Measurements from ENCODE around the gene ATXN1.

ATXN1 gene

DNA sequence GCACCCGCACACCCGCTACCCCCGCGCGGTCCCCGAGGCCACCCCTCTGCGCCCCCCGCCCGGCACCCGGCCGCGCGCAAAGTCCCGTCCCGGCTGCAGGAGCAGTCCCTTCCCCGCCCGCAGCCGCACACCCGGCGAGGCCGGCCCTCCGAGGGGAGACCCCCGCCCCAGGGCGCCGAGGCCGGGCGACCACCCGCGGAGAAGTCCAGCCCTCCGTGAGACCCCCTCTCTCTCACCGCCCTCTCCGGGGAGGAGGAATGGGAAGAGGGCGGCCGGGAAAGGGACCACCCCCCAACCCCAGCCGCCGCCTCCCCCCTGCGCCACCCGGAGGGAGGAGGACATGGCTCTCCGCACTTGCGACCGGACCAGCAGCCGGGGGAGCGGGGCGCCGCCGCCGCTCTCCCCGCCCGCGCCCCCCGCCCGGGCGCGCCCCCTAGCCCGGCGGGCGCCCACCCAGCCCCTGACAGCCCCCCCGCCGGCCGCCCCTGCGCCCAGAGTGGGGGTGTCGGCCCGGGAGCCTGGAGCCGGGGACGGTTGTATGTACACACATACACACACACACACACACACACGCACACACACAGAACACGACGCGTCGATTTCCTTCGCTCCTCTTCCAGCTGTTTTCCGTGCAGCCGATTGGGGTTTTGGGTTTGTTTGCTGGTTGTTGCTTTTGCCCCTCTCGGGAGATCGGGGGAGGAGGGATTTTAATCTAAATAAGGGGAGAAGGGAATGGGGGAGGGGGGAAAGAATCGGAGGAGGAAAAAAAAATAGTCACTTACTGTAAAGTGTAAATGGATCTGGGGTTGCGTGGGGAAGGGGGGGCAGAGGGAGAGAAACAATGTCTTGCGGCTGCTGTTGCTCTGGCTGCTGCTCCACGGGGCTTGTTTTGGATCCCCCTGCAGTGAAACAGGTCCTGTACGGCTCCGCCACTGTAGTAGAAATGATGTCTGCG is at the start of gene ATXN1:
Gene ATXN1, minus strand, starts transcription at position 945 of the 955 bp plus-strand sequence.
- no peaks in the 10 kb centered on the region for H3K9me3 ChIP-seq
- TF ChIP-seq, protein P1, sequence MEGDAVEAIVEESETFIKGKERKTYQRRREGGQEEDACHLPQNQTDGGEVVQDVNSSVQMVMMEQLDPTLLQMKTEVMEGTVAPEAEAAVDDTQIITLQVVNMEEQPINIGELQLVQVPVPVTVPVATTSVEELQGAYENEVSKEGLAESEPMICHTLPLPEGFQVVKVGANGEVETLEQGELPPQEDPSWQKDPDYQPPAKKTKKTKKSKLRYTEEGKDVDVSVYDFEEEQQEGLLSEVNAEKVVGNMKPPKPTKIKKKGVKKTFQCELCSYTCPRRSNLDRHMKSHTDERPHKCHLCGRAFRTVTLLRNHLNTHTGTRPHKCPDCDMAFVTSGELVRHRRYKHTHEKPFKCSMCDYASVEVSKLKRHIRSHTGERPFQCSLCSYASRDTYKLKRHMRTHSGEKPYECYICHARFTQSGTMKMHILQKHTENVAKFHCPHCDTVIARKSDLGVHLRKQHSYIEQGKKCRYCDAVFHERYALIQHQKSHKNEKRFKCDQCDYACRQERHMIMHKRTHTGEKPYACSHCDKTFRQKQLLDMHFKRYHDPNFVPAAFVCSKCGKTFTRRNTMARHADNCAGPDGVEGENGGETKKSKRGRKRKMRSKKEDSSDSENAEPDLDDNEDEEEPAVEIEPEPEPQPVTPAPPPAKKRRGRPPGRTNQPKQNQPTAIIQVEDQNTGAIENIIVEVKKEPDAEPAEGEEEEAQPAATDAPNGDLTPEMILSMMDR (IDR thresholded peaks at IDR 0.05), result no peak
- H3K27me3 ChIP-seq, result no peaks in the 10 kb centered on the region
- intact Hi-C loops (cut with DNase I; ENCODE audit: low total_unique reads), result loop anchor here (5.0 to 10.0 kb wide), 2 partner anchors 216 to 428 kb away; no protein-coding TSS in a partner anchor
- H3K4me1 ChIP-seq, result peaks cover 0 to 52% (median 28%) of the 10 kb centered on the region in 4 donors
- DNase-seq, result peak; percentile 73 to 81
- H3K36me3 ChIP-seq, result no peaks in the 10 kb centered on the region
- H3K27ac ChIP-seq, result peak within 1 kb of the TSS; percentile 91 to 99
- H3K4me3 ChIP-seq, result peak within 1 kb of the TSS; percentile 69 to 86

DNA sequence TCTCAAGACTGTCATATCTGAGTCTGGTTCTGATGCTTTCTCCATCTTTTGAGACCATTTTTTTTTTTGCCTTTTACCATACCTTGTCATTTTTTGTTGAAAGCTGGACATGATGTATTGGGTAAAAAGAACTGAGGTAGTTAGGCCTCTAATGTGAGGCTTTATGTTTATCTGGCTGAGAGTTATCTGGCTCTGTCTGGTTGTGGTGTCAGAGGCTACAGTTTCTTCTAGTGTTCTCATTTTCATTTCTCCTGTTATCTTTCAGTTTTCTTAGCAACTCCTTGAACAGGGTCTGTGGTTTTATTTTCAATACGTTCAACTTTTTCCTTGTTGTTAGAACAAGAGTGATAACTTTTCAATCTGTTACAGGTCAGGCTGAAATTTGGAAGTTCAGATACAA is 49.2 kb upstream of the ATXN1 start:
- no peaks in the 10 kb centered on the region for H3K27me3 ChIP-seq
- H3K4me1 ChIP-seq, result peaks cover 0 to 3% (median 0%) of the 10 kb centered on the region in 4 donors
- H3K27ac ChIP-seq, result no peak overlapping the region
- intact Hi-C loops (cut with DNase I; ENCODE audit: low total_unique reads), result no loop called here
- DNase-seq, result no peak
- no peaks in the 10 kb centered on the region for H3K9me3 ChIP-seq
- no peak overlapping the region for H3K4me3 ChIP-seq
- H3K36me3 ChIP-seq, result no peaks in the 10 kb centered on the region
- TF ChIP-seq, protein P1 (IDR thresholded peaks at IDR 0.05), result no peak

DNA sequence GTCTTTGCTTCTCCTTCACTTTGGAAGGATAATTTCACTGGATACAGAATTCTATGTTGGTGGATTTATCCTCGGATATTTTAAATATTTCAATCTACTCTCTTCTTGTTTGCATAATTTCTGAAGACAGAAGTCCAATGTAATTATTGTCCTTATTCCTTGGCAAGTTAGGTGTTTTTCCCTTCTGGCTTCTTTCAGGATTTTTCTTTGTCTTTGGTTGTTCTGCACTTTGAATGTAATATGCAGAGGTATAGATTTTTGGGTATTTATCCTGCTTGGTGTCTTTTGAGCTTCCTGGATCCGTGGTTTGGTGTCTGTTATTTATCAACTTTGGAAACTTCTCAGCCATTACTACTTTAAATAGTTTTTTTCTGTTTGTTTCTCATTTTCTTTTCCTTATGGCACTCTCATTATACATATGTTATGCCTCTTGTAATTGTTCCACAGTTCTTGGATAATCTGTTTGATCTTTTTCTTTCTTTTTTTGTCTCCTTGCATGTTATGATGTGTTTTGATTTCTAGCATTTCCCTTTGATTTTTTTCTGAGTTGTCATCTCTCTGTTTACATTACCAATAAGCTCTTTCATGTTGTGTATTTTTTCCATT is 48.6 kb upstream of the ATXN1 start:
- Histone ChIP-seq H3K27ac (no peak overlapping the region), H3K9me3 (no peaks in the 10 kb centered on the region), H3K36me3 (no peaks in the 10 kb centered on the region), H3K4me3 (no peak overlapping the region), H3K27me3 (no peaks in the 10 kb centered on the region), H3K4me1 (peaks cover 0 to 9% (median 0%) of the 10 kb centered on the region in 4 donors)
- intact Hi-C loops (cut with DNase I; ENCODE audit: low total_unique reads), result loop anchor here (10.0 kb wide), 1 partner anchor 275 kb away; no protein-coding TSS in a partner anchor
- TF ChIP-seq, protein P1 (IDR thresholded peaks at IDR 0.05), result no peak
- no peak for DNase-seq

DNA sequence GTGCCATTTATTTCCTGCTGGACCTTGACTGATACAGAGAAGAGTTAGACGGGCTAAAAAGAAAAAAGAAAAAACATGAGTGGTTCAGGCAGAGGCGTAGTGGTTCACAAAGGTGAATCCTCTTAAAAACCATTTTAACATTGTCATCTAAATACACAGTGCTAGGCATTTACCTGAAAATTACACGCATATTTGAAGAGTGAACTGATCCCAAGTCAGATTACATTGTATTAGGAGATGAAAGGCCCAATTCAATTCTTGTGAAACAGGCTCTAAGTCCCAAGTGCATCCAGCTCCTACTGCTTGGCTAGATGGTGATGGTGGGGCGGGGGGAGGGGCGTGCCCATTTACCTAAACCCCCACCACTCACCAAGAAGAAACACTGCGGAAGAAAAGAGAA is 46.7 kb upstream of the ATXN1 start:
- H3K36me3 ChIP-seq, result no peaks in the 10 kb centered on the region
- H3K4me3 ChIP-seq, result no peak overlapping the region
- H3K27me3 ChIP-seq, result no peaks in the 10 kb centered on the region
- intact Hi-C loops (cut with DNase I; ENCODE audit: low total_unique reads), result loop anchor here (10.0 kb wide), 1 partner anchor 277 kb away; no protein-coding TSS in a partner anchor
- H3K27ac ChIP-seq, result no peak overlapping the region
- H3K9me3 ChIP-seq, result no peaks in the 10 kb centered on the region
- TF ChIP-seq, protein P1 (IDR thresholded peaks at IDR 0.05), result no peak
- DNase-seq, result no peak
- peaks cover 0 to 16% (median 2%) of the 10 kb centered on the region in 4 donors for H3K4me1 ChIP-seq

DNA sequence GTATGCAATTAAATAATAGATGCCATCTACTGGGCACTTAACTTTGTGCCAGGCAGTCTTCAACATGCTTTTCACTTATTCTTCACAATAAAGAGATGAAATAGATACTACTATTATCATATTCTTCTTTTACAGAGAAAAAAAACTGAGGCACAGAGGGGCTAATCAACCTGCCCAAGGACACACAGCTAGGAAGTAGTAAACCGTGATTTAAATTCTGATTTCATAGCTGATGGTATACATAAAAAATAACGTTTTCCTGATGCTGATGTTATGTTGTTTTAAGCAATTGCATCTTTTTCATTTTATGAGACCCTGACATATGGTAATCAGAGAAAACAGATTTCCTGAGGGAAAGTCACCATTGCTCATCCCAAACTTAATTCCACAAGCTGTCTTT is 45.1 kb upstream of the ATXN1 start:
- Histone ChIP-seq H3K9me3 (no peaks in the 10 kb centered on the region), H3K27ac (no peak overlapping the region), H3K27me3 (no peaks in the 10 kb centered on the region), H3K4me3 (no peak overlapping the region), H3K4me1 (peaks cover 0 to 32% (median 5%) of the 10 kb centered on the region in 4 donors), H3K36me3 (no peaks in the 10 kb centered on the region)
- DNase-seq, result no peak
- TF ChIP-seq, protein P1 (IDR thresholded peaks at IDR 0.05), result no peak
- intact Hi-C loops (cut with DNase I; ENCODE audit: low total_unique reads), result loop anchor here (10.0 kb wide), 1 partner anchor 278 kb away; no protein-coding TSS in a partner anchor

Measured in tibial artery (tissue), 4 donors.